Measurements from ENCODE around the gene RBMXL2.

RBMXL2 gene

GRCh38 chr11:7088921-7089320 lies at the start of gene RBMXL2:
Gene RBMXL2, plus strand, starts transcription at chr11:7088998. Its CDS starts 123 bp downstream, at chr11:7089121.
- DNase-seq, result no peak

DNA sequence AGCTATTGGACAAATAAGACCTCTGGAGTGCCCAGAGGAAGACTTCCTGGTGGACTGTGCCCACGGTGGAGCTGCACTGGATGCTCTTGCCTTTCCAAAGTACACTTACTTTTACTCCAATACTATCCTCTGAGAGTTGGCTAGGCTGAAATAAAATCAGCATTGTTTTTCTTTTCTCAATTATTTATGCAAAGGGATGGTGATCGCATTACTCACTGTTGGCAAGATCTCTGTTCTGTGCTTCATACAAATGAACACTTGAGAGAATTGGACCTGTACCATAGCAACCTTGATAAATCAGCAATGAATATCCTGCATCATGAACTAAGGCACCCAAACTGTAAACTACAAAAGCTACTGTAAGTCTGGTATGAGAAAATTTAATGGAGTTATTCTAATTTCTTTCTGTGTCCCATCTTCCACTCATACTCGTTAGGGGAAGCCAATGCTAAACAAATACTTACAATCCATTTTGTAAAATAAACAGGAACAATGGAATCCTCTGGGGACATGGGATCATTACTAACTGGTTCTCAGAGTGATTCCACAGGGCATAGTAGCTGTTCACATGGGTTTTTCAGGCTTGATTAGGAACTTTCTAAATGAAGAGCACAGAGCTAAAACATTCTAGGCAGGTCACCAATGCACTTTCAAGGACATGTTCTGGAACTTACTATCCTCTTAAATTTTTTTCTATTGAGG lies 42.2 kb upstream of the RBMXL2 start:
- DNase-seq, result no peak

DNA sequence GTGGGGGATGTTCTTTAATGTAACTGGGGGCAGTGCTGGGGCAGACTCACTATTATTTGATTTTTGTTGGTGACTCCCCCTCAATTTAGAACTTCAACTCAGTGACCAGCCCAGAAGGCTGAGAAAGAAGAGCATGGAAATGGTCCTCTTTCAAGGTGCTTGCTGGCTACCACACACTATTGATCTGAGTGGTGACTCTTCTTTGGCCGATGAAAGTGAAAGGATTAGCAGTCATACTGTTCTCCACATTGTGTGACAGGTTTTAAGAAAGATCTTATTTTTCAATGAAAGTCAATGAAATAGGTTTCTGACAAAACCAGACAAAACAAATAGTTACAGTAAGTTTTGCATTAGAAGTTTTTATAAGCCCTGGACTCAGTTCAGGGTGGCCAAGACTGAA lies 38.6 kb upstream of the RBMXL2 start:
- DNase-seq, result no peak

DNA sequence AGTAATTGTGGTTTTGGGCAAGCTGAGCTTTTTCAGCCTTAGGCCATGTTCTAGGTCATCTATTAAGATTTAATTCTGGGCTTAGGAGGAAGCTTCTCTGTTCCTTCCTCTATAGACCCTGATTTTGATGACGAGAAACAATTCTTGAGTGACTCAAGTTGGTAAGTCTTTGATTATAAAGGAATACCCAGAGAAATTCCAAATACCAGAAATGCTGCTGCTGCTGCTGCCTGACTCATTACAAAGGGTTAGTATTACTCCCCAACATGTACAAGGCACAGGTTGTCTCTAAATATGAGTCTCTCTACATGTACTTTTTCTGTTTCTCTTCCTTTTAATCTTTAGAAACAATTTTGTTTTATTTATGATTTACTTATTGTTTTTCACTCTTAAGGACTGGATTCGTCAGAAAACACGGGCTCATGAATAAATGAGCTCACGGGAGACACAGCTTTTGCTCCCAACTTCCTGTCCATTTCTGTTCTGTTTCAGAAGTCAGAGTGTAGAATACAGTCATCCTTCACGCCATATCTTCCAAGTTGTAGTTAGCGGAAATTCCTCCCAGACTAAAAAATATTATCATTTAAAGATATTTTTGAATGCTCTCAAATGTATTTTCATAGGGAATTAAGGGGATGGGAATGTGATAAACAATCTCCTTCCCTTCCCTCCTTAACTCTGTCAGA lies 31.8 kb upstream of the RBMXL2 start:
- no peak for DNase-seq

DNA sequence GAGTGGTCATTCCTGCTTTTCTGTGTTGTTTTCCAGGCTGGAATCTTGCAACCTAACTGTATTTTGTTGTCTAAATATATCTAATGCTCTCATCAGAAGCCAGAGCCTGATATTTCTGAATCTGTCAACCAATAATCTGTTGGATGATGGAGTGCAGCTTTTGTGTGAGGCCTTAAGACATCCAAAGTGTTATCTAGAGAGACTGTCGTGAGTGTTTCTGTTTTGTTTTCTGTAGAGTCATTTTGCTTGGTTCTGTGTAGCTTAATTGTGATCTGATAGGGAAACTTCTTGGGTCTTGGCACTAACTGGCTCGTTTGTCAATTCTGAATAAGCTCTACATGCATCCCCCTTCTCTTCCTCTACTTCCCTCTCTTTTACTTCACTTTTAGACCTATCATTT lies 31.2 kb upstream of the RBMXL2 start:
- no peak for DNase-seq

DNA sequence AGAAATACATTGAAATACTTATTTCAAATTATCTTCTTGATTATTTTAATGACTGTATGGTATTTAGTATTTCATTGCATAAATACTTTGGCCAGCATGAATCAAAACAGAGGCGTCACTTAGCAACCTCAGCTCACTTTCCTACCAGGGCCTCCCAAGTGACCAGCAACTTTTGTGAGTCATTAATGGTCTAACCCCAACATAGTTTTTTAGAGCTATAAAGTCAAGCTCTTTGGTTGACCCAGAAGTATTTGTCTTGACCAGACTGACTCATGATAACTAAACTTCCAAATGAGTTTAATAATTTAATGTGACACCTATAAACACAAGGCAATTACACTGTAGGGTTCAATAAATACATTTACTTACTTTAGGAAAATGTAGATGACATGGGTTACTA lies 27.9 kb upstream of the RBMXL2 start:
- no peak for DNase-seq

DNA sequence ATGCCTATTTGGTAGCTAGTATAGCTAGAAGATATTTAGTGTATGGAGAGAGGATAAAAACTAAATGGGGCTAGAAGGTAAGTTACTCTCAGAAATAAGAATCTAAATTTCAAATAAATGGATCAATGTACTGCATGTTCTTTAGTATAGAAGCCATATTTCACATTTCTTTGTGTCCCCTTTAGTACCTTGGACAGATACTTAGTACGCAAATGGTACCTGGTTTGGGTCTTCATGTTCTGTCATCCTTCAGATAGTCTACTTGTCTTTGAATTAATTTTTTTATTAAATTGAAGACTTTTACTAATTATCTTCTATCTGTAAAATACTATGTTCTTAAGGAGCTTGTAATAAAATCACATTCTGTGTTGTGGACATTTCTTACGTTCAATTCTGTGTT lies 26.3 kb upstream of the RBMXL2 start:
- no peak for DNase-seq

DNA sequence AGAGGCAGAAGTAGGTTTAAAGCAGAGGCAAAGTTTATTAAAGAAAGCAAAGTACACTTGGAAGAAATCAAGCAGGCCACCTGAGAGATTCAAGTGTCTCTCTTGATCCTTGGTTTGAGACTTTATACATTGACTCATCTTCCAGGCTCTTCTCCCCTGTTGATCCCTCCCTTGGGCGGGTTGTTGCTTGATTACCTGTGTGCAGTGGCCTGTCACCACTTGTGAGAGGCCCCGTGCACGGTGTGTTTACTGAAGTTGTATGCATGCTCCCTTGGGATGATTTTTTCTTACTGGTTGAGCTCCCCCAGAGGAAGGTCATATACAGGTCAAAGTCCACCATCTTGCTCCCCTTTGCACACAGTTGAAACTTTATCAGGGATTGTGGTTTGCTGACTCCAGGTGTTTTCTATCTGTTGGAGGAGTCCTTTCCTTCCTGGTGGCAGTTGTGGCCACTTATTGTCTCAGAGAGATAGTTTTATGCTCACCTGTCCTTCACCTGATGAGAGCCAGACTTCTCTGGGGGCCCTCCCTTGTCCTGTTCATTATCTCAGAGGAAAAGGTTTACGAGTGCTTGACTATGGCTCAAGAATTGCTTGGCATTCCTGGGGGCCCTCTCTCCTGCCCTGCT lies 16.3 kb upstream of the RBMXL2 start:
- DNase-seq, result no peak

DNA sequence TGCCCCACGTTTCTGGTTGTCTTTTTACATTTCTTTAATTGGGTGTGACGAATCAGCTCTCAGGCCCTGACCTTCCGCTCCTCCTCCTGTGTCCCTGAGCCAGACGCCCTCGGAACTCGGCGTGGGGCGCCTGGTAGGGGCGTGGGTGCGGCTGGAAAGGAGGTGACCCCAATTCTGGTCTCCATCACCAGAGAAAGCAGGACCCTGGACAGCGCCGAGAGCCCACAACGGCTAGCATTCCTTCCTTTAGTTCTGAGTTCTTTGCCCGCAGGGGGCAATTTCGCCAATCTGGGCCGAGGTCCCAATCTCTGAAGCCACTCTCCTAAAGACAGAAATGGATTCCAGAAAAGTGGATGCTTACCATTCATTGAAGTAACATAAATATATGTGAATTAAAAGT lies 11.7 kb upstream of the RBMXL2 start:
- no peak for DNase-seq

DNA sequence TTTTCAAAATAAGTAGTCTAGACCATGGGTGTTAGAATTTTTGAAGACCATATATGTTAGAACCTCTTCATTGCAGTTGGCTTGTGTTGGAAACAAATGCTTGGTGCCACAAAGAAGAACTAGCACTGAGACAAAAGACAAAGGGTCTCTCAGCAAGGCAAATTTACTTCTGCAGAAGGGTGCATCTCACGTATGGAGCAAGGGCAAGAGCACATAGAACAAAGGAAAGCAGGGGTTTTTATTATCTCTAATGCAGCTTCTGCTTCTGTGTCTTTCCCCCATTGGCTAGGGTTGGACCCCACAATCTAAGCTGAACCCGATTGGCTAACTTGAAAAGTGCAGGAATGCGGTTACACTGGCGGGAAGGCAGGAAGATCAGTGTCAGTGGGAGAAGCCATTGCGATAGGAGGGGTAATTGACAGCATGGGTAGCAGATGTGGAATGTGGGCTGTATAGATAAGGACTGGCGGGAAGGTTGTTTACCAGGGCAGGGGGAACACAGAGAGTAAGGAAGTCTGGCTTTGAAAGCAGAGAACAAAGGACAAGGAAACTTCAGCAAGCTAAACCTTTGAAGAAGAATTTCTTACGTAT lies 9.2 kb upstream of the RBMXL2 start:
- no peak for DNase-seq

GRCh38 chr11:7080900-7081299 lies 7.9 kb upstream of the RBMXL2 start:
- no peak for DNase-seq

DNA sequence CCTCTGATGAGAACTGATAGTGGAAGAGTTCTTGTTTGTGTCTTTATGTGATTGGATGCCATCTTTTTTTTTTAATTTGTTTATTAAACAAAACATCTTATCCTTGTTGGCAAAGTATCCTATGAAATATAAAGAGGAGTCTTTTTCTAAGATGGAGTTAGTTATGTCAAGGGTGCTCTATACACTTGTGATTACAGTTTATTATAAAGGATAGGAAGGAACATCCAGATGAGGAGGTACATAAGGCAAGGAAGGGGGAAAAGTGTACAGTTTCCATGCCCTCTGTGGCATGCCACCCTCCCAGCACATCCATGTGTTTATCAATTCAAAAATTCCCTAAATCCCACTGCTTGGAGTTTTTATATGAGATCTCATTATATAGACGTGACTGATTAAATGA lies 7.4 kb upstream of the RBMXL2 start:
- no peak for DNase-seq

DNA sequence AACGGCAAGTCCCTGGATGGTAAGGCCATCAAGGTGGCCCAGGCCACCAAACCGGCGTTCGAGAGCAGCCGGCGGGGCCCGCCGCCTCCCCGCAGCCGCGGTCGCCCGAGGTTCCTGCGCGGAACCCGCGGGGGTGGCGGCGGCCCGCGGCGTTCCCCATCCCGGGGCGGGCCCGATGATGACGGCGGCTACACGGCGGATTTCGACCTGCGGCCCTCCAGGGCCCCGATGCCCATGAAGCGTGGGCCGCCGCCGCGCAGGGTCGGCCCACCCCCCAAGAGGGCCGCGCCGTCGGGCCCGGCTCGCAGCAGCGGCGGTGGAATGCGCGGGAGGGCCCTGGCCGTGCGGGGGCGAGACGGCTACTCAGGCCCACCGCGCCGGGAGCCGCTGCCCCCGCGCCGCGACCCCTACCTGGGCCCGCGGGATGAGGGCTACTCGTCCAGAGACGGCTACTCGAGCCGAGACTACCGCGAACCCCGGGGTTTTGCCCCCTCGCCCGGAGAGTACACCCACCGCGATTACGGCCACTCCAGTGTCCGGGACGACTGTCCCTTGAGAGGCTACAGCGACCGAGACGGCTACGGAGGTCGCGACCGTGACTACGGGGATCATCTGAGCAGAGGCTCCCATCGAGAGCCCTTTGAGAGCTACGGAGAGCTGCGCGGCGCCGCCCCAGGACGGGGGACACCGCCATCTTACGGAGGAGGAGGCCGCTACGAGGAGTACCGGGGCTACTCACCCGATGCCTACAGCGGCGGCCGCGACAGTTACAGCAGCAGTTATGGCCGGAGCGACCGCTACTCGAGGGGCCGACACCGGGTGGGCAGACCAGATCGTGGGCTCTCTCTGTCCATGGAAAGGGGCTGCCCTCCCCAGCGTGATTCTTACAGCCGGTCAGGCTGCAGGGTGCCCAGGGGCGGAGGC lies 792 bp downstream of the RBMXL2 start:
- no peak for DNase-seq

DNA sequence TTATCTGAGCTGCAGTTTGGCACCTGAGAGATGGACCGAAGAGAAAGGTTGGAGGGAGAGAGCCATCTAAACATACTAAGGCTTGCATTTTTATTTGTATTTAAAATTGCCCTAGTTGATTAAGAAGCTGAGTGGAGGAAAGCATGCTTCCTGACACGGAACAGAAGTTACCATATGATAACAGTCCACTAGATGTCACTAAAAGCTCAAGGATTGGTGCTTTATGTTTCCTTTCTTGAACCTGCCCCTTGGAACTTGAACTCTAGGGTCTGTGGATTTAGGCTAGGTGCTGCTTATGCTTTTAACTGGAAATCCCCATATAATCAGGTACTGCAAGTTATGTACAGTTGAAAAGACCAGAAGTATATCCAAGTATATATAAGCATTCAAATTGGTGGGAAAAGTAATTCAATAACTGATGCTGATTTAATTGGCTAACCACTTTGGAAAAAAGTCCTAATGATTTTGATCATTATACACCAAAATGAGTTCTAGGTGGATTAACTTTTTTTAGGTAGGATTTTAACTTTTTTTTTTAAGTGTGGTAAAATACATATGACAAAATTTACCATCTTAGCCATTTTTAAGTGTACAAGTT lies 9.5 kb downstream of the RBMXL2 start:
- DNase-seq, result peak; percentile 14

- DNase-seq, result no peak
These were observed 27.0 kb downstream of the RBMXL2 start for GRCh38 chr11:7115780-7116179.

DNA sequence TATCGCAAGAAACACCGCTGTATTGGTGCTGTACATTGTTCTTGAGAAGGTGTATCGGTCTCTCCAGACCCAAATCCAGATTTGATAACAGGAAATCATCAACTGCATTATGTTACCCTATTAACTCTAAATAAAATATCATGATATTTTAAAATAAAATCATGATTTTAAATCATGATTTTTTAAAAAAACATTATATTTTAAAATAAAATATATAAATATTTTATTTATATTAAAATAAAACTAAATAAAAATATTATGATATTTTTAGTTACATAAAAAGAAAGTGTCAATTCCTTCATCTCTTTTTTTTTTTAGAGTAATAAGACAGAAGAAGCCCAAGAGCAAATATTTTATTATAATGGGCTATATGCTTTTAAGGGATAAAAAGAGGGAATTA lies 27.6 kb downstream of the RBMXL2 start:
- no peak for DNase-seq

GRCh38 chr11:7138051-7138450 lies 49.3 kb downstream of the RBMXL2 start:
- DNase-seq, result no peak
